PFSK-1 (cell line): ENCODE measurements around the gene TMTC2.

Experiments
- POLR2AphosphoS5 ChIP-seq: IDR thresholded peaks from 2 replicates; pipeline ENCODE4 v1.6.1; 2012; ENCODE audit warnings: low read depth, mild to moderate bottlenecking, control low read depth, low read length, moderate library complexity
- SIN3A ChIP-seq: IDR thresholded peaks from 2 replicates; pipeline ENCODE4 v1.6.1; 2012; ENCODE audit warnings: mild to moderate bottlenecking, low read length, moderate library complexity, borderline replicate concordance; ENCODE audit not compliant: insufficient read depth
- TAF1 ChIP-seq: IDR thresholded peaks from 2 replicates; pipeline ENCODE4 v1.6.1; 2012; ENCODE audit warnings: low read length, control low read depth, borderline replicate concordance; ENCODE audit not compliant: insufficient read depth
- TF ChIP-seq, protein P1 (sequence below), 2 experiments: IDR thresholded peaks; 2 replicates each; pipeline versions ENCODE4 v1.6.1 to v1.8.0; 2011 to 2012; ENCODE audit warnings: low read depth in 2 of 2, low read length in 2 of 2, control low read depth in 1 of 2, inconsistent platforms in 1 of 2, mild to moderate bottlenecking in 1 of 2, moderate library complexity in 1 of 2; ENCODE audit not compliant: insufficient read depth in 1 of 2

- no peak for TF ChIP-seq POLR2AphosphoS5
- TF ChIP-seq, protein P1, sequence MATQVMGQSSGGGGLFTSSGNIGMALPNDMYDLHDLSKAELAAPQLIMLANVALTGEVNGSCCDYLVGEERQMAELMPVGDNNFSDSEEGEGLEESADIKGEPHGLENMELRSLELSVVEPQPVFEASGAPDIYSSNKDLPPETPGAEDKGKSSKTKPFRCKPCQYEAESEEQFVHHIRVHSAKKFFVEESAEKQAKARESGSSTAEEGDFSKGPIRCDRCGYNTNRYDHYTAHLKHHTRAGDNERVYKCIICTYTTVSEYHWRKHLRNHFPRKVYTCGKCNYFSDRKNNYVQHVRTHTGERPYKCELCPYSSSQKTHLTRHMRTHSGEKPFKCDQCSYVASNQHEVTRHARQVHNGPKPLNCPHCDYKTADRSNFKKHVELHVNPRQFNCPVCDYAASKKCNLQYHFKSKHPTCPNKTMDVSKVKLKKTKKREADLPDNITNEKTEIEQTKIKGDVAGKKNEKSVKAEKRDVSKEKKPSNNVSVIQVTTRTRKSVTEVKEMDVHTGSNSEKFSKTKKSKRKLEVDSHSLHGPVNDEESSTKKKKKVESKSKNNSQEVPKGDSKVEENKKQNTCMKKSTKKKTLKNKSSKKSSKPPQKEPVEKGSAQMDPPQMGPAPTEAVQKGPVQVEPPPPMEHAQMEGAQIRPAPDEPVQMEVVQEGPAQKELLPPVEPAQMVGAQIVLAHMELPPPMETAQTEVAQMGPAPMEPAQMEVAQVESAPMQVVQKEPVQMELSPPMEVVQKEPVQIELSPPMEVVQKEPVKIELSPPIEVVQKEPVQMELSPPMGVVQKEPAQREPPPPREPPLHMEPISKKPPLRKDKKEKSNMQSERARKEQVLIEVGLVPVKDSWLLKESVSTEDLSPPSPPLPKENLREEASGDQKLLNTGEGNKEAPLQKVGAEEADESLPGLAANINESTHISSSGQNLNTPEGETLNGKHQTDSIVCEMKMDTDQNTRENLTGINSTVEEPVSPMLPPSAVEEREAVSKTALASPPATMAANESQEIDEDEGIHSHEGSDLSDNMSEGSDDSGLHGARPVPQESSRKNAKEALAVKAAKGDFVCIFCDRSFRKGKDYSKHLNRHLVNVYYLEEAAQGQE (IDR thresholded peaks at IDR 0.05; ENCODE audit: insufficient read depth in 1 of 2, low read depth in 2 of 2, low read length in 2 of 2): no peak
- TF ChIP-seq TAF1: no peak
- TF ChIP-seq SIN3A: no peak
Measured at GRCh38 chr12:82953397-82953796, 266.7 kb downstream of the TMTC2 start.
